Measurements from ENCODE around the gene TMEM119.

TMEM119 gene

GRCh38 chr12:108597559-108598471 is at the start of gene TMEM119:
Gene TMEM119, minus strand, starts transcription at chr12:108598084. Its CDS starts 5,701 bp downstream, at chr12:108592383.
- no peak for DNase-seq

GRCh38 chr12:108646600-108647579 is 49.0 kb upstream of the TMEM119 start:
- DNase-seq, result no peak

GRCh38 chr12:108645686-108646599 is 48.1 kb upstream of the TMEM119 start:
- DNase-seq, result no peak

- DNase-seq, result no peak
Observed at GRCh38 chr12:108644811-108645120, 46.9 kb upstream of the TMEM119 start.

- DNase-seq, result peak; percentile 65
Observed at GRCh38 chr12:108643941-108644810, 46.3 kb upstream of the TMEM119 start.

- DNase-seq, result no peak
Observed at GRCh38 chr12:108642899-108643654, 45.2 kb upstream of the TMEM119 start.

GRCh38 chr12:108642269-108642870 is 44.5 kb upstream of the TMEM119 start:
- DNase-seq, result peak; percentile 89

- peak; percentile 76 for DNase-seq
Observed at GRCh38 chr12:108641446-108642268, 43.8 kb upstream of the TMEM119 start.

- peak; percentile 6 for DNase-seq
Observed at GRCh38 chr12:108640802-108641445, 43.0 kb upstream of the TMEM119 start.

GRCh38 chr12:108638997-108639822 is 41.3 kb upstream of the TMEM119 start:
- DNase-seq, result no peak

GRCh38 chr12:108638141-108638827 is 40.4 kb upstream of the TMEM119 start:
- DNase-seq, result no peak

GRCh38 chr12:108637222-108637971 is 39.5 kb upstream of the TMEM119 start:
- no peak for DNase-seq

GRCh38 chr12:108635997-108636808 is 38.3 kb upstream of the TMEM119 start:
- DNase-seq, result peak; percentile 51

- no peak for DNase-seq
Observed at GRCh38 chr12:108635201-108635996, 37.5 kb upstream of the TMEM119 start.

GRCh38 chr12:108634341-108634751 is 36.5 kb upstream of the TMEM119 start:
- DNase-seq, result peak; percentile 63
